22Rv1 (cell line): ENCODE data around the gene PUM2.

ENCODE experiments used
- ZFX ChIP-seq: fragments of 450-650 bp; IDR thresholded peaks from 2 replicates; pipeline ENCODE4 v1.6.1; 2017; ENCODE audit warnings: antibody characterized with exemption, borderline replicate concordance
- TF ChIP-seq, protein P1 (sequence below): fragments of 450-650 bp; IDR thresholded peaks from 2 replicates; pipeline ENCODE4 v1.5.1; 2017; ENCODE audit warnings: mild to moderate bottlenecking

GRCh38 chr2:20378891-20379519, 28.4 kb upstream of the PUM2 start:
- TF ChIP-seq, protein P1, sequence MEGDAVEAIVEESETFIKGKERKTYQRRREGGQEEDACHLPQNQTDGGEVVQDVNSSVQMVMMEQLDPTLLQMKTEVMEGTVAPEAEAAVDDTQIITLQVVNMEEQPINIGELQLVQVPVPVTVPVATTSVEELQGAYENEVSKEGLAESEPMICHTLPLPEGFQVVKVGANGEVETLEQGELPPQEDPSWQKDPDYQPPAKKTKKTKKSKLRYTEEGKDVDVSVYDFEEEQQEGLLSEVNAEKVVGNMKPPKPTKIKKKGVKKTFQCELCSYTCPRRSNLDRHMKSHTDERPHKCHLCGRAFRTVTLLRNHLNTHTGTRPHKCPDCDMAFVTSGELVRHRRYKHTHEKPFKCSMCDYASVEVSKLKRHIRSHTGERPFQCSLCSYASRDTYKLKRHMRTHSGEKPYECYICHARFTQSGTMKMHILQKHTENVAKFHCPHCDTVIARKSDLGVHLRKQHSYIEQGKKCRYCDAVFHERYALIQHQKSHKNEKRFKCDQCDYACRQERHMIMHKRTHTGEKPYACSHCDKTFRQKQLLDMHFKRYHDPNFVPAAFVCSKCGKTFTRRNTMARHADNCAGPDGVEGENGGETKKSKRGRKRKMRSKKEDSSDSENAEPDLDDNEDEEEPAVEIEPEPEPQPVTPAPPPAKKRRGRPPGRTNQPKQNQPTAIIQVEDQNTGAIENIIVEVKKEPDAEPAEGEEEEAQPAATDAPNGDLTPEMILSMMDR: peak; percentile 81
- no peak for TF ChIP-seq ZFX
